Duodenal mucosa (tissue), 2 donors: ENCODE data around the gene SORL1-AS1.

Experiments
- H3K27ac ChIP-seq: one replicate; pipeline ENCODE4 v1.7.0; 2013; ENCODE audit warnings: low read depth, low read length
- H3K27me3 ChIP-seq, 2 donors: one replicate each; pipeline ENCODE4 v1.7.0; 2013; ENCODE audit warnings: low read length in 2 of 2, control low read depth in 1 of 2; ENCODE audit not compliant: insufficient read depth in 2 of 2, control insufficient read depth in 1 of 2
- H3K36me3 ChIP-seq, 2 donors: one replicate each; pipeline ENCODE4 v1.7.0; 2013; ENCODE audit warnings: low read length in 2 of 2, control low read depth in 1 of 2; ENCODE audit not compliant: insufficient read depth in 2 of 2, control insufficient read depth in 1 of 2
- H3K4me1 ChIP-seq, 2 donors: one replicate each; pipeline ENCODE4 v1.7.0; 2013; ENCODE audit warnings: low read length in 2 of 2, control low read depth in 1 of 2; ENCODE audit not compliant: insufficient read depth in 2 of 2, control insufficient read depth in 1 of 2
- H3K4me3 ChIP-seq, 2 donors: one replicate each; pipeline ENCODE4 v1.7.0; 2013; ENCODE audit warnings: low read length in 2 of 2, low read depth in 1 of 2
- H3K9ac ChIP-seq, 2 donors: one replicate each; pipeline ENCODE4 v1.7.0; 2013; ENCODE audit warnings: low read length in 2 of 2, low read depth in 1 of 2
- H3K9me3 ChIP-seq, 2 donors: one replicate each; pipeline ENCODE4 v1.7.0; 2013; ENCODE audit warnings: low read length in 2 of 2, control low read depth in 1 of 2; ENCODE audit not compliant: control insufficient read depth in 1 of 2

The SORL1-AS1 gene

GRCh38 chr11:121452609-121453150 lies at the start of gene SORL1-AS1:
TSS of gene SORL1-AS1 (minus strand) at chr11:121452967.
- Histone ChIP-seq H3K4me1 (peaks cover 29 to 42% of the 10 kb centered on the region in 2 donors), H3K9ac (peak within 1 kb of the TSS; percentile 71 to 75), H3K27me3 (no peaks in the 10 kb centered on the region), H3K36me3 (no peaks in the 10 kb centered on the region), H3K27ac (peak within 1 kb of the TSS; percentile 59), H3K9me3 (no peaks in the 10 kb centered on the region), H3K4me3 (peak within 1 kb of the TSS; percentile 79 to 88)

- Histone ChIP-seq H3K9ac (no peak overlapping the region), H3K27me3 (no peaks in the 10 kb centered on the region), H3K4me3 (no peak overlapping the region), H3K27ac (no peak overlapping the region), H3K9me3 (no peaks in the 10 kb centered on the region), H3K36me3 (peaks cover 14 to 39% of the 10 kb centered on the region in 2 donors), H3K4me1 (no peaks in the 10 kb centered on the region)
These were observed 48.0 kb upstream of the SORL1-AS1 start for GRCh38 chr11:121500717-121501116.

GRCh38 chr11:121500275-121500674 lies 47.5 kb upstream of the SORL1-AS1 start:
- H3K27me3 ChIP-seq, result no peaks in the 10 kb centered on the region
- H3K27ac ChIP-seq, result no peak overlapping the region
- no peak overlapping the region for H3K9ac ChIP-seq
- H3K9me3 ChIP-seq, result no peaks in the 10 kb centered on the region
- H3K36me3 ChIP-seq, result peaks cover 14 to 39% of the 10 kb centered on the region in 2 donors
- no peak overlapping the region for H3K4me3 ChIP-seq
- H3K4me1 ChIP-seq, result no peaks in the 10 kb centered on the region

- H3K4me3 ChIP-seq, result no peak overlapping the region
- H3K36me3 ChIP-seq, result peaks cover 14 to 42% of the 10 kb centered on the region in 2 donors
- peaks cover 0 to 4% of the 10 kb centered on the region in 2 donors for H3K4me1 ChIP-seq
- H3K27me3 ChIP-seq, result no peaks in the 10 kb centered on the region
- H3K9me3 ChIP-seq, result no peaks in the 10 kb centered on the region
- no peak overlapping the region for H3K9ac ChIP-seq
- H3K27ac ChIP-seq, result no peak overlapping the region
These were observed 46.6 kb upstream of the SORL1-AS1 start for GRCh38 chr11:121499405-121499804.

GRCh38 chr11:121497176-121497998 lies 44.6 kb upstream of the SORL1-AS1 start:
- Histone ChIP-seq H3K4me3 (no peak overlapping the region), H3K9me3 (no peaks in the 10 kb centered on the region), H3K4me1 (peaks cover 0 to 8% of the 10 kb centered on the region in 2 donors), H3K27me3 (no peaks in the 10 kb centered on the region), H3K9ac (no peak overlapping the region), H3K36me3 (peaks cover 14 to 43% of the 10 kb centered on the region in 2 donors), H3K27ac (no peak overlapping the region)

GRCh38 chr11:121494355-121495099 lies 41.8 kb upstream of the SORL1-AS1 start:
- Histone ChIP-seq H3K4me1 (peaks cover 0 to 8% of the 10 kb centered on the region in 2 donors), H3K27me3 (no peaks in the 10 kb centered on the region), H3K4me3 (no peak overlapping the region), H3K27ac (no peak overlapping the region), H3K9me3 (no peaks in the 10 kb centered on the region), H3K36me3 (peaks cover 18 to 45% of the 10 kb centered on the region in 2 donors), H3K9ac (no peak overlapping the region)

- no peak overlapping the region for H3K4me3 ChIP-seq
- no peak overlapping the region for H3K27ac ChIP-seq
- H3K4me1 ChIP-seq, result peaks cover 0 to 8% of the 10 kb centered on the region in 2 donors
- no peak overlapping the region for H3K9ac ChIP-seq
- H3K9me3 ChIP-seq, result no peaks in the 10 kb centered on the region
- H3K27me3 ChIP-seq, result no peaks in the 10 kb centered on the region
- peaks cover 9 to 39% of the 10 kb centered on the region in 2 donors for H3K36me3 ChIP-seq
These were observed 37.1 kb upstream of the SORL1-AS1 start for GRCh38 chr11:121489823-121490222.

GRCh38 chr11:121488641-121489040 lies 35.9 kb upstream of the SORL1-AS1 start:
- H3K4me1 ChIP-seq, result peaks cover 0 to 3% of the 10 kb centered on the region in 2 donors
- H3K4me3 ChIP-seq, result no peak overlapping the region
- H3K36me3 ChIP-seq, result peaks cover 9 to 35% of the 10 kb centered on the region in 2 donors
- H3K27ac ChIP-seq, result no peak overlapping the region
- no peak overlapping the region for H3K9ac ChIP-seq
- H3K9me3 ChIP-seq, result no peaks in the 10 kb centered on the region
- no peaks in the 10 kb centered on the region for H3K27me3 ChIP-seq

GRCh38 chr11:121488170-121488569 lies 35.4 kb upstream of the SORL1-AS1 start:
- no peak overlapping the region for H3K27ac ChIP-seq
- H3K9ac ChIP-seq, result no peak overlapping the region

GRCh38 chr11:121487191-121487590 lies 34.4 kb upstream of the SORL1-AS1 start:
- Histone ChIP-seq H3K4me1 (peaks cover 4 to 12% of the 10 kb centered on the region in 2 donors), H3K9ac (no peak overlapping the region), H3K27ac (no peak overlapping the region), H3K27me3 (no peaks in the 10 kb centered on the region), H3K4me3 (no peak overlapping the region), H3K9me3 (no peaks in the 10 kb centered on the region), H3K36me3 (peaks cover 9 to 35% of the 10 kb centered on the region in 2 donors)

More at GRCh38 chr11:121488170-121488569, 35.4 kb upstream of the SORL1-AS1 start:
- Histone ChIP-seq H3K4me3 (no peak overlapping the region), H3K9me3 (no peaks in the 10 kb centered on the region), H3K27me3 (no peaks in the 10 kb centered on the region), H3K4me1 (peaks cover 3 to 6% of the 10 kb centered on the region in 2 donors), H3K36me3 (peaks cover 9 to 35% of the 10 kb centered on the region in 2 donors)
